GM12865 (cell line): ENCODE measurements around the gene TNNT2.
A peak's percentile ranks its signal among the peaks of the same experiment; 100 is the strongest.

ENCODE experiments used
- DNase-seq: peaks from one replicate; pipeline ENCODE4 v3.0.0; 2010; ENCODE audit warnings: low read depth
- H3K4me3 ChIP-seq: 2 replicates; pipeline ENCODE4 v1.5.1; 2011; ENCODE audit warnings: mild to moderate bottlenecking, low read depth, low read length, control low read depth
- TF ChIP-seq, protein P1 (sequence below): IDR thresholded peaks from 2 replicates; pipeline ENCODE4 v1.5.1; 2011; ENCODE audit warnings: low read length, control low read depth, low read depth, inconsistent platforms; ENCODE audit not compliant: insufficient read depth; ENCODE audit errors: missing control alignments

Gene TNNT2

DNA sequence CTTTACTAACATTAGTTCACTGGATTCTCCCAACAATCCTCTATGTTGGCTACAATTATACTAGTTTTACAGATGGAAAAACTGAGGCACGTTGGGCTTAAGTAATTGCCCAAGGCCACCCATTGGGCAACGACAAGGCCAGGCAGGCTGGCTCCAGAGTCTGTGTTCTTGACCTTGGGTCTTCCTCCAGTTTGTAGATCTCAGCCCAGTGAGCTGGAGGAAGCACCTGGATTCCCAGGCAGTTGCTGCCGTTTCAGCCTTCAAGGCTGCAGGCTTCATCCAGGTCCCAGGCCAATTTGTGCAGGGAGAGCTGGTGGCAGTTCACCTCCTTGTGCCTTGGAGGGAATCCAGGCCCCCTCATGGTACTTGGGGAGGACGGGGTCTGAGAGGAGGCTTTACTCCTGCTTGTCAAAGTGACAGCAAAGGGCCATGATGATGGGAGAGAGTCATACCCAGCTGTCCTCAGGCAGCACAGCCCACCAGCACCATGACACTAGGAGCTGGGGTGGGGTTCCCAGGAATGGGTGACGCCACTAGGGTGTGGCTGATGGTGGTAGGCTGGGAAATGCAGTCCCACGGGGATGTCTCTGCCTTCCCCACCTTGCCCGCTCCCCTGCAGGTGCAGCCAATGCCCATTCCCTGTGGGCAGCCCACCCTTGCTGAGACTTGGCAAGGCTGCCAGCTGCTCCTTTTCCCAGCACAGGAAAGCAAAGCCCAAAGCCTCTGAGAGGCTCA is 67.1 kb downstream of the TNNT2 start:
- H3K4me3 ChIP-seq = no peak overlapping the region
- TF ChIP-seq, protein P1, sequence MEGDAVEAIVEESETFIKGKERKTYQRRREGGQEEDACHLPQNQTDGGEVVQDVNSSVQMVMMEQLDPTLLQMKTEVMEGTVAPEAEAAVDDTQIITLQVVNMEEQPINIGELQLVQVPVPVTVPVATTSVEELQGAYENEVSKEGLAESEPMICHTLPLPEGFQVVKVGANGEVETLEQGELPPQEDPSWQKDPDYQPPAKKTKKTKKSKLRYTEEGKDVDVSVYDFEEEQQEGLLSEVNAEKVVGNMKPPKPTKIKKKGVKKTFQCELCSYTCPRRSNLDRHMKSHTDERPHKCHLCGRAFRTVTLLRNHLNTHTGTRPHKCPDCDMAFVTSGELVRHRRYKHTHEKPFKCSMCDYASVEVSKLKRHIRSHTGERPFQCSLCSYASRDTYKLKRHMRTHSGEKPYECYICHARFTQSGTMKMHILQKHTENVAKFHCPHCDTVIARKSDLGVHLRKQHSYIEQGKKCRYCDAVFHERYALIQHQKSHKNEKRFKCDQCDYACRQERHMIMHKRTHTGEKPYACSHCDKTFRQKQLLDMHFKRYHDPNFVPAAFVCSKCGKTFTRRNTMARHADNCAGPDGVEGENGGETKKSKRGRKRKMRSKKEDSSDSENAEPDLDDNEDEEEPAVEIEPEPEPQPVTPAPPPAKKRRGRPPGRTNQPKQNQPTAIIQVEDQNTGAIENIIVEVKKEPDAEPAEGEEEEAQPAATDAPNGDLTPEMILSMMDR = no peak
- no peak for DNase-seq

DNA sequence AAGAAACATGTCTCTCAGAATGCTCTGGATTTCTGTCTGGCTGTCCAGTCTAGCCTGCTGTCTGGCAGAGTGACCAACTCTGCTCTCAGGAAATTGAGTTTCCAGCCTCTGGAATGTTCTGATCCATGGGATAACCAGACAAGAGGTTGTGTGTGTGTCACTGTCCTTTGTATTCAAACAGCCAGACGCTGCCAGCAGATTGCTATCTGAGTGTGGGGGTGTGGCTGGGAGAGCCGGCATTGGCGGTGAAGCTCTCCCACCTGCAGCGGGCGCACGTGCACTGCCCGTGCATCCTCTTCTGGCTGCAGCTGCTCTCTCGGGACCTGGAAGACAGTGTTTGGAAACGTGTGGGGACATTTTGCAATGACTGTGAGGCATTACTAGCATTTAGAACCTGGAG is 68.1 kb downstream of the TNNT2 start:
- no peak overlapping the region for H3K4me3 ChIP-seq
- peak; percentile 16 for DNase-seq
- TF ChIP-seq, protein P1 = peak; percentile 7
